Upper lobe of left lung (tissue), 6 donors: ENCODE results near the gene TMEM232. TPM values are rescaled to one million over a fixed set of nuclear protein-coding genes. Genes with fewer than 3 reads are reported as not detected.

Source experiments
- ATAC-seq, 2 donors: fragments of 200-7000 bp; cut with Tn5 transposase; one replicate each; pipeline ENCODE4 v1.9.1; 2022; ENCODE audit warnings: mild to moderate bottlenecking in 2 of 2, moderate library complexity in 2 of 2; ENCODE audit not compliant: low FRiP score in 2 of 2
- DNase-seq, 2 donors: peaks; one replicate each; pipeline ENCODE4 v3.0.0-alpha.2; 2019 to 2020
- H3K27ac ChIP-seq, 4 donors: fragments of 200-600 bp; sonication (generic); one replicate each; pipeline ENCODE4 v1.5.1; 2016 to 2019
- H3K27me3 ChIP-seq, 4 donors: fragments of 200-600 bp; sonication (generic); one replicate each; pipeline ENCODE4 v1.5.1; 2017 to 2019
- H3K36me3 ChIP-seq, 4 donors: fragments of 200-600 bp; sonication (generic); one replicate each; pipeline ENCODE4 v1.5.1; 2016 to 2019
- H3K4me1 ChIP-seq, 4 donors: fragments of 200-600 bp; sonication (generic); one replicate each; pipeline ENCODE4 v1.5.1; 2018 to 2019
- H3K4me3 ChIP-seq, 4 donors: fragments of 200-600 bp; sonication (generic); one replicate each; pipeline ENCODE4 v1.5.1; 2017 to 2019; ENCODE audit warnings: mild to moderate bottlenecking in 2 of 4, moderate library complexity in 1 of 4
- H3K9me3 ChIP-seq, 4 donors: fragments of 200-600 bp; sonication (generic); one replicate each; pipeline ENCODE4 v1.5.1; 2018 to 2019
- EP300 ChIP-seq, 4 donors: sonication (generic); formaldehyde crosslinking; IDR thresholded peaks; one replicate each; pipeline ENCODE4 v1.5.1; 2017; ENCODE audit warnings: antibody characterized with exemption in 4 of 4, control low read depth in 2 of 4
- POLR2A ChIP-seq, 4 donors: fragments of 450-650 bp; IDR thresholded peaks; one replicate each; pipeline ENCODE4 v1.5.1; 2016 to 2017; ENCODE audit warnings: antibody characterized with exemption in 4 of 4, mild to moderate bottlenecking in 2 of 4
- POLR2AphosphoS5 ChIP-seq, 2 donors: sonication (generic); formaldehyde crosslinking; IDR thresholded peaks; one replicate each; pipeline ENCODE4 v1.5.1; 2017; ENCODE audit warnings: antibody characterized with exemption in 2 of 2
- WGBS, 2 donors: methylation state at CpG; one replicate each; pipeline ENCODE4 v1.1.5; 2017 to 2018; 5-methylcytosine and 5-hydroxymethylcytosine counted together
- total RNA-seq, 6 donors: library from RNA; depleted of rRNA in 4 of 6; stranded (reverse); fragments of >200 nt in 4 of 6; gene quantifications; one replicate each; pipeline versions ENCODE4 v1.1.0 to v1.2.1, GENCODE V29; 2016 to 2021
- TF ChIP-seq, protein P1 (sequence below), 6 experiments: fragments of 450-650 bp in 4 of 6; fragments of 200-600 bp in 2 of 6; sonication (generic) in 2 of 6; IDR thresholded peaks; one replicate each; pipeline ENCODE4 v1.5.1; 2016 to 2019; ENCODE audit warnings: antibody characterized with exemption in 6 of 6
- donor health status: DM: no; HTN: no; CAD: no; lungs with moderate emphysema.
- donor health status: DM: no; HTN: yes; CAD: no; lungs with severe emphysema.

The TMEM232 gene
- total RNA-seq, 6 donors from 2014 or later = 1.5 to 36.9 (median 7.8) TPM

DNA sequence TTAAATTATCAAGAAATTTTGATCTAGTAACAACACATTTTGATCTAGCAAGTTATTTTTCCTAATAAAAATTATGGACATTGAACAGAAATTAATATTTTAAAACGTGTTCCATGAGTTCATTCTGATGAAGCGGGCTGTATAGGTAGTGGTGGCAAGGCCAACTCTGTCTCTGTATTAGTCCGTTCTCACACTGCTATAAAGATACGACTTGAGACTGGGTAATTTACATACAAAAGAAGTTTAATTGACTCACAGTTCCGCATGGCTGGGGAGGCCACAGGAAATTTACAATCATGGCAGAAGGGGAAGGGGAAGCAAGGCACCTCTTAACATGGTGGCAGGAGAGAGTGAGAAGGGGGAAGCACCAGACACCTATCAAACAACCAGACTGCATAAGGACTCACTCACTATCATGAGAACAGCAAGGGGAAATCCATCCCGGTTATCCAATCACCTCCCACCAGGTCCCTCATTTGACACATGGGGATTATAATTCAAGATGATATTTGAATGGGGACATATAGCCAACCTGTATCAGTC is 61.2 kb downstream of the TMEM232 start:
- 74 to 76% methylated on average over 6 of the region's 6 CpGs for WGBS, 2 donors
- no peak overlapping the region for H3K27ac ChIP-seq
- TF ChIP-seq POLR2AphosphoS5 (IDR thresholded peaks at IDR 0.05) = no peak
- no peak for TF ChIP-seq EP300 (IDR thresholded peaks at IDR 0.05)
- TF ChIP-seq, protein P1, sequence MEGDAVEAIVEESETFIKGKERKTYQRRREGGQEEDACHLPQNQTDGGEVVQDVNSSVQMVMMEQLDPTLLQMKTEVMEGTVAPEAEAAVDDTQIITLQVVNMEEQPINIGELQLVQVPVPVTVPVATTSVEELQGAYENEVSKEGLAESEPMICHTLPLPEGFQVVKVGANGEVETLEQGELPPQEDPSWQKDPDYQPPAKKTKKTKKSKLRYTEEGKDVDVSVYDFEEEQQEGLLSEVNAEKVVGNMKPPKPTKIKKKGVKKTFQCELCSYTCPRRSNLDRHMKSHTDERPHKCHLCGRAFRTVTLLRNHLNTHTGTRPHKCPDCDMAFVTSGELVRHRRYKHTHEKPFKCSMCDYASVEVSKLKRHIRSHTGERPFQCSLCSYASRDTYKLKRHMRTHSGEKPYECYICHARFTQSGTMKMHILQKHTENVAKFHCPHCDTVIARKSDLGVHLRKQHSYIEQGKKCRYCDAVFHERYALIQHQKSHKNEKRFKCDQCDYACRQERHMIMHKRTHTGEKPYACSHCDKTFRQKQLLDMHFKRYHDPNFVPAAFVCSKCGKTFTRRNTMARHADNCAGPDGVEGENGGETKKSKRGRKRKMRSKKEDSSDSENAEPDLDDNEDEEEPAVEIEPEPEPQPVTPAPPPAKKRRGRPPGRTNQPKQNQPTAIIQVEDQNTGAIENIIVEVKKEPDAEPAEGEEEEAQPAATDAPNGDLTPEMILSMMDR (IDR thresholded peaks at IDR 0.05) = no peak
- TF ChIP-seq POLR2A (IDR thresholded peaks at IDR 0.05) = no peak
- no peaks in the 10 kb centered on the region for H3K27me3 ChIP-seq
- H3K4me3 ChIP-seq = no peak overlapping the region
- no peaks in the 10 kb centered on the region for H3K36me3 ChIP-seq
- H3K4me1 ChIP-seq = no peaks in the 10 kb centered on the region
- DNase-seq = no peak
- ATAC-seq = no peak
- H3K9me3 ChIP-seq = no peaks in the 10 kb centered on the region

DNA sequence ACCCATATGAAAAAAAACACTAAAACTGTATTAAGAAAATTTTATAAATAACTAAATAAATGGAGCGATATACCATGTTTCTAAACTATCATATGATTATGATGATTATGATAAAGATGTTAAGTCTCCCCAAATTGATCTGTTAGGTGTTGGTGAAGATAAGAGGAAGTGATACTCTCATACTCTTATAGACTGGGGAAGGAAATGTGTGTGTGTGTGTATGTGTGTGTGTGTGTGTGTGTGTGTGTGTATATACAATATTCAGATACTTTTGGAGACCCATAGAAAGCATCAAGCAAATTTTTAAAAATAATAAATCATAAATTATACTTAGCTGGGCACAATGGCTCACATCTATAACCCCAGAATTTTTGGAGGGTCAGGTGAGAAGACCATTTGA is 62.9 kb downstream of the TMEM232 start:
- Histone ChIP-seq H3K4me1 (no peaks in the 10 kb centered on the region), H3K9me3 (no peaks in the 10 kb centered on the region), H3K27ac (no peak overlapping the region), H3K27me3 (no peaks in the 10 kb centered on the region), H3K4me3 (no peak overlapping the region), H3K36me3 (no peaks in the 10 kb centered on the region)
- DNase-seq (no peak), ATAC-seq (no peak)
- no peak for TF ChIP-seq POLR2A (IDR thresholded peaks at IDR 0.05)
- WGBS, 2 donors = 98 to 100% methylated on average over 1 of the region's 1 CpG

DNA sequence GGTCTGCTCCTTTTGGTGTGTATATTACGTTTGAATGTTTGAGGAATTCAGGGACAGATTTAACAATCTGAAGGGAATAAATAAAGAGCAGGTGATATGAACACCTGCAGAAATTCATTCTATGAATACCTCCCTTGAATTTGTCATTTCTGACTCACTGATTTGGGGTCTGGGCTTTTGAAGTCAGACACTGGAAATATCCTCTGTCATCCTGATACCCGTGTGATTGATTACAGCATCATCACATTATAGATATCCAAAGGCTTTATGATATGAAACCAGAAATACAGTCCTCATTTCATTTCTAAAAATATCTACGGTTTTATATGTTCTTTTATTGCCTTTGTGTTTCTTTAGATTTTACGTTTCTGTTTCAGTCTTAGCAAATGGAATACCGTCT is 68.5 kb downstream of the TMEM232 start:
- Histone ChIP-seq H3K27ac (no peak overlapping the region), H3K4me1 (no peaks in the 10 kb centered on the region), H3K4me3 (no peak overlapping the region), H3K27me3 (no peaks in the 10 kb centered on the region), H3K9me3 (no peaks in the 10 kb centered on the region), H3K36me3 (no peaks in the 10 kb centered on the region)
- ATAC-seq (no peak), DNase-seq (no peak)
- no peak for TF ChIP-seq EP300 (IDR thresholded peaks at IDR 0.05)
- TF ChIP-seq, protein P1 (IDR thresholded peaks at IDR 0.05) = no peak
- TF ChIP-seq POLR2AphosphoS5 (IDR thresholded peaks at IDR 0.05) = no peak
- no peak for TF ChIP-seq POLR2A (IDR thresholded peaks at IDR 0.05)
- 79 to 89% methylated on average over 5 of the region's 5 CpGs for WGBS, 2 donors

DNA sequence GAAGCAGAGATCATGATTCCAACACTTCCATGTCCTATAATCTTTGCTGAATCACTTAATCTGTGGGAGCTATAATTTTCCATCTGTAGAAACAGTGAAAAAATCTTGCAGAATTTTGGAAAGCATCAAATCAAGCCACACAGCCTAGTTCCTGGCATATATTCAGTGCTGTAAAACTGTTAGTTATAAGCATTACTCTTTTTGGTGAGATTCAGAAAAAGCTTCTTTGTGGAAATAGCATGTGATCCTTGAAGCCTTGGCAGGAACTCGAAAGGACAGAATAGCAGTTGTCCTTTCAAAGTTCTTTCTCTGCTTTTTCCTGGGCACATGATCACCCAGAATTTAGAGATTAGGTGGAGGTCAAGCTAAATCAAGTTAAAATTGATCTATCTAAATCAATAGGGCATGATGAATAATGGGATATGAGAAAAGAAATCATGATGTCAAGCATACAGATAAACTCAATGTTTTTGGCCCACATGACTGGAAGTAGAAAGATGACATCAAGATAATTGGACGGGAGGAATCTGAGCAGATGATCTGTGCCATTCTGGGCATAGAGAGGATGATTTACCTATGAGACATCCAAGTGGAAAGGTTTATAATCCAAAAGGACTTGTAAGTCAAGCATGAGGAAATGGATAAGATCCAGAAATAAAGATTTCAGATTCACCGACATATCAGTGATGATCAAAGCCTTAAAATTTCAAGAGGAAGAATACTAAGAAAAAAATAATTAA is 73.1 kb downstream of the TMEM232 start:
- ATAC-seq = no peak
- Histone ChIP-seq H3K4me1 (no peaks in the 10 kb centered on the region), H3K36me3 (no peaks in the 10 kb centered on the region), H3K4me3 (no peak overlapping the region), H3K27me3 (no peaks in the 10 kb centered on the region), H3K9me3 (no peaks in the 10 kb centered on the region), H3K27ac (no peak overlapping the region)
- no peak for TF ChIP-seq POLR2AphosphoS5 (IDR thresholded peaks at IDR 0.05)
- no peak for TF ChIP-seq POLR2A (IDR thresholded peaks at IDR 0.05)
- no peak for TF ChIP-seq EP300 (IDR thresholded peaks at IDR 0.05)
- TF ChIP-seq, protein P1 (IDR thresholded peaks at IDR 0.05) = no peak
- DNase-seq = no peak
- WGBS, 2 donors = 85 to 87% methylated on average over 3 of the region's 3 CpGs

DNA sequence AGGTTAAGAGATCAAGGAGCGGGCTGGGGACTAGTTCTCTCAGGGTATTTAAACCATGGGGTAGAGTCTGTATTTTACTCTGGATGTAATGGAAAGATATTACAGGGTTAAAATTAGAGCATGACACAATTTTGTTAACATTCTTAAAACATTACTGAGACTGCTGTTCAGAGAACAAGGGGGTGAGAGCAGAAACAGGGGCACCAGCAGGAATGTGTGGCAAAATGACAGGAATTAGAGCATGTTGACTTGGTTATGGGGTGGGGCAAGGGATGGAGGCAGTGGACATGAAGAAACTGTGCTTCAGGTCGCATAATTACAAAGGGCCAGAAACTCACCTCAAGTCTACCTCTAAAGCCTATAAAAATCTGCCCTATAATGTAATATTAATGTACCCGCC is 75.0 kb downstream of the TMEM232 start:
- H3K27ac ChIP-seq = no peak overlapping the region
- no peak for DNase-seq
- no peak for ATAC-seq
- 42 to 65% methylated on average over 3 of the region's 3 CpGs for WGBS, 2 donors
- TF ChIP-seq POLR2A (IDR thresholded peaks at IDR 0.05) = no peak
- TF ChIP-seq, protein P1 (IDR thresholded peaks at IDR 0.05) = no peak
- TF ChIP-seq EP300 (IDR thresholded peaks at IDR 0.05) = no peak
- TF ChIP-seq POLR2AphosphoS5 (IDR thresholded peaks at IDR 0.05) = no peak
- no peaks in the 10 kb centered on the region for H3K36me3 ChIP-seq
- H3K9me3 ChIP-seq = no peaks in the 10 kb centered on the region
- H3K27me3 ChIP-seq = no peaks in the 10 kb centered on the region
- no peak overlapping the region for H3K4me3 ChIP-seq
- H3K4me1 ChIP-seq = no peaks in the 10 kb centered on the region
